NCI-H2107 (cell line): Measurements from ENCODE around the gene TRPM5.

ENCODE experiments used
- DNase-seq: peaks from one replicate; lab custom pipeline; 2025; lab: John Stamatoyannopoulos, UW

TRPM5 gene

DNA sequence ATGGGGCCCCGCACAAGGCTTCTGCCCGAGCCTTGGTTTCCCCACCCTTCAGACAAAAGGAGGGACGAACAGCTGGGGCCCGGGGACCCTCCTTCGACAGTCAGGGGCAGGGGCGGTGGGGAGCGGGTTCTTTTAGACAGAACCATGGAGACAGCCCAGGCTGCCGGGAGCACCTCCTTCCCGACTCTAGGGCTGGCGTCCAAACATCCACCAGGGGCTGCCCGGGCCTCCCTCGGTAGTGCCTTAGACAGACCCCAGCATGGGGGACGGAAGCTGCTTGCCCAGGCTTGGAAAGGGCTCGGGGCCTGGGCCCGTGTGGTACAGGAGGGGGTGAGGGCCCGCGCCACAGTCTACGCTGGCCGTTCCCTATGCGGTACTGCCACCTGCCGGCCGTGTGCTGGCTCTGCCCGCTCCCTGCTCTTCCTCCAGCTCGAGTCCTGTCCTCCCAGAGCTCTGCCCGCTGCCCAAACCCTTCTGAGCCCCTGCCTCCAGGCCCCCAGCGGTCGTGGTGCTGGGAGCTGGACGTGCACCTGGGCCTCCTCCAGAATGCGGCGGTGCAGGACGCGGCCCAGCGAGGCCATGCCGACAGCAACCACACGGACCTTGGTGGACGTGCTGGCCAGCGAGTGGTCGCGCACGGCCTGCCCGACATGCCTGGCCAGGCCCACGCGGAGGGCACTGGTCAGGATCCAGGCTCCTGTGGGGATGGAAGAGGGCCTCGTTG is 23.6 kb downstream of the TRPM5 start:
- DNase-seq, result peak; percentile 39

DNA sequence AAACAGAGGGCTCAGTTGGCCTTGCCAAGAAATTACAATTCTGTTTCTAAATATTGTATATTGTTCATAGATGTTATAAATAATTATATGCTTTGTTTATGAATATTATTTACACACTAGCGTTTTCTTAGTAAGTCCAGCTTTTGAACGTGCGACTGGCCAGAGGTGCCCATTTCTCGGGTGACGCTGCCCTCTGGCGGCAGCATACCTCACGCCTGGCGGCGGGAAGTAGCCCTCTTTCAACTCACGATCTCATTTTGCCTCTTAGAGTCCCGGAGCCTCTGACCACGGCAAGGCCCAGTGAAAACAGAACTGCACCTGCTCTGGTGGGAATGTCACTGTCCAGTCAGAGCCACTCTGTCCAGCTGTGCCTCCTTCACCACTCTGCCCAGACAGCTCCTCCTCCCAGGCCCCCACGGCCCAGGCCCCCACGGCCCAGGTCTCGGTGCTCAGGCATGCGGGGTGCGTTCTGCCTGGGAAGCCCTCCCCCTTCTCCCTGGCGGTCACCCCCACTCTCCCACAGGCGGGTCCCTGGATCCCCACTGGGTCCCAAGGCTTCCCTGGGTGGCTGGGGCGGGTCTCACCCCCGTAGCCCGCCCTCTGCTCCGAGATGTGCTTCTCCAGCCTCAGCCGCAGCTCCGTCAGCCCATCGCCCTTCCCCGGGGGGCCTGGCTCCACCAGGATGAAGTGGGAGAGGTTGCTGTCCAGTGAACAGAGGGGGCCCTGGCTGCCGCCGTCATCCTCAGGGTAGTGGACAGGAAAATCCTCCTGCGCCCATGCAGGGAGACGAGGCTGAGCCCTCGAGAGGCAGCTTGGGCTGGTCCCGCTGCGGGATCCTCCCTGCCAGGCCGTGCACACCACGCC is 24.4 kb downstream of the TRPM5 start:
- peak; percentile 47 for DNase-seq

DNA sequence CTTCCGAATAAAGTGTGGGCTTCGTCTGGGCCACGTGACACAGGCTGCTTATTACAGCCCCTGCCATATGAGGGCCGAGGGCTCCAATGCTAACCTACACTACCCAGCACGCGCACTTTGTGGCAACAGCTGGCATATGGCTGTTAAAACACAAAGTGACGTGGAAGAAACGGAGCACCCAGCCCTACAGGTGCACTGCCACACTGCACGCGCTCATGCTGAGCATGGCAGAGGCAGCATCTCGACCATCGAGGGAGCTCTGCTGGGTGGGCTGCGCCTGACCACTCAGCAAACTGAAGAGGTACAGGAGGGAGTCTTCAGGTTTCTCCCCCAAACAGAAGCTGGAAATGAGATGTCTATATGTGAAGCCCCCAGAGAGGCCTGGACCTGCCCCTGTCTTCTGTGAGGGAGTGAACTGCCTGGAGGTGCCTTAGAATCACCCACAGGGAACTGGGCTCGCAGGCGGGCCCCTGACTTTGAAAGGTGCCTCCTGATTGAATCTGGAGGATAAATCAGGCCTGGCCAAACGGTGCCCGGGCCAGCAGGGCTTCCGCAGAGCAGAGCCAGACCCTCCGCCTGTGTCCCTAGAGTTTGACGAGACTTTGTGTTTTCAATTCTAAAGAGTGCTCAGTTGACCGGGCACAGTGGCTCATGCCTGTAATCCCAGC is 25.5 kb downstream of the TRPM5 start:
- no peak for DNase-seq

GRCh38 chr11:2417856-2418692 is 26.2 kb downstream of the TRPM5 start:
- DNase-seq, result no peak

DNA sequence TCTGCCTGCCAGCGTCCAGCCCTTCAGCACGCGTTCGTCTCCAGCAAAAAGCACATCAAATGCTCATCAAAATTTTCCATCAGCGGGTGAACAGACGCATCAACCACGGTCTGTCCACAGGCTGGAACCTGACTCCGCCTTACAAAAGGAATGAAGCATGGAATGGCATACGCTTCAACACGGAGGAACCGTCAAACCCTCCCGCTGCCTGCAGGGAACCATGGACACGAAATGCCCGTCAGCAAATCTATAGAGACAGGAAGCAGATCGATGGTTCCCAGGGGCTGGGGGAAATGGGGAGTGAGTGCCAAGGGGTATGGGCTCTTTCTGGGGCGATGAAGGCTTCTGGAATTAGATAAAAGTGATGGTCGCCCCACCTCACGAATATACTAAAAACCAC is 27.5 kb downstream of the TRPM5 start:
- no peak for DNase-seq

DNA sequence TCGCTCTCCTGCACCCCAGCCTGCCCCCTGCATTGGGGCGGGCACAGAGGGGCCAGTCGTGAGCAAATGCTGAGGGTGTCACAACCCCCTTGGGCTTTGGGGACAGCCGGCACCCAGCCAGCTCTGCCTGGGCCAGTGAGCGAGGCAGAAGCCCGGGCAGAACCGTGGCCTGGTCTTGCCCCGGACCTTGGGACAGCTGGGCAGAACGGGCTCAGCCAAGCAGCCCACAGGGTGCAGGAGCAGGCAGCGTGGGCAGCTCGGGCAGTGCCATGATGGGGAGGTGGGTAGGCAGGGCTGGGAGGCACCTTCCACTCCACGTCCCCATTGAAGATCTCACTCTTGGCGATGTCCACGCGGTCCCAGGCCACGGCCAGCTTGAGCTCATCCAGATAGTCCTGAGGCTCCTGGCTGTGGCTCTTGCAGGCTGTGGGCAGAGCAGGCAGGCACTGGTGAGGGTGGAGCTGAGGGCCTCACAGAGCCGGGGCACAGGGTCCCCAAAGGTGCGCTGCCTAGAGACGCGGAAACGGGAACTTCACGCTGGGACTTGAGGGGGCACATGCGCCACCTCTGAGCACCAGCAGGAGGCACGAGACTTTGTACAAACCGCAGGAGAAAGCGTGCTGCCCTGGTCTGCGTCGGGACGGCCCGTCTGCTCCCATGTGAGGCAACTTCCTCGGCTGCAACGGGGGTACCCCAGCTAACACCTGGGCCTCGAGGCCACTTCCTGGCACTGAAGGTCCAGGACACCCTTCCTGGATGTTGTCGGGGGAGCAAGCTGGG is 28.5 kb downstream of the TRPM5 start:
- no peak for DNase-seq

DNA sequence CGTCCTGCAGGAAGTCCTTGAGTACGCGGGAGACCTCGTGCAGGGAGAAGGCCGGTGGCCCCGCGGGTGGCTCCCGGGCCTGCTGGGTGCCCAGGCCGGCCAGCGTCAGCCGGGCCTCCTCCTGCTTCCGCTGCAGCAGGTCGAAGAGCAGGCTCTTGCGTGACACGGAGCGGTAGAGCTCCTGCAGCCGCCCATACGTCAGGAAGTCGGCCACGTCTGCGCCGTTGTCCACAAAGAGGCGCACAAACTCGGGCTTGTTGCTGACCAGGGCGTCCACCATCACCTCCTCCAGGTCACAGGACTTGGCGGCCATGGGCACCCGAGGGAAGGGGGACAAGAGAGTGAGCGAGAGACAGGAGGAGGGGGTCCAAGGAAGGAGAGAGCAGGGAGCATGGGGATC is 29.1 kb downstream of the TRPM5 start:
- no peak for DNase-seq

DNA sequence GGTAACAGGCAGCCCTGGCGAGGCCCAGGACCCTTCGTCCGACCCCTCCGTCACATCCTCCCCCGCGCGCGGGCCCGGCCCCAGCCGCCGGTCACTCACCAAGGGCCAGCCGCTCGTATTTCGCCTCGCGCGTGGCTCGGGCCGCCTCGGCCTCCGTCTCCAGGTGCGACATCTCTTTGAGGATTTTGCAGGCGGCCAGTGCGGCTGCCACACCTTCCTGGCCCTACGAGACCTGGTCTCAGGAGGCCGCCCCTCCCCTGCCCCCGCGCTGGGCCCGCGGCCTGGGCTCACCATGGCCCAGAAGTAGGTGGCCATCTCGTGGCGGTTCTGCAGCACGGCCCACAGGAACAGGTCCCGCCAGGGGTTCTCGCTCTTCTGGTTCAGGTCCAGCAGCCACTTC is 29.7 kb downstream of the TRPM5 start:
- DNase-seq, result no peak

DNA sequence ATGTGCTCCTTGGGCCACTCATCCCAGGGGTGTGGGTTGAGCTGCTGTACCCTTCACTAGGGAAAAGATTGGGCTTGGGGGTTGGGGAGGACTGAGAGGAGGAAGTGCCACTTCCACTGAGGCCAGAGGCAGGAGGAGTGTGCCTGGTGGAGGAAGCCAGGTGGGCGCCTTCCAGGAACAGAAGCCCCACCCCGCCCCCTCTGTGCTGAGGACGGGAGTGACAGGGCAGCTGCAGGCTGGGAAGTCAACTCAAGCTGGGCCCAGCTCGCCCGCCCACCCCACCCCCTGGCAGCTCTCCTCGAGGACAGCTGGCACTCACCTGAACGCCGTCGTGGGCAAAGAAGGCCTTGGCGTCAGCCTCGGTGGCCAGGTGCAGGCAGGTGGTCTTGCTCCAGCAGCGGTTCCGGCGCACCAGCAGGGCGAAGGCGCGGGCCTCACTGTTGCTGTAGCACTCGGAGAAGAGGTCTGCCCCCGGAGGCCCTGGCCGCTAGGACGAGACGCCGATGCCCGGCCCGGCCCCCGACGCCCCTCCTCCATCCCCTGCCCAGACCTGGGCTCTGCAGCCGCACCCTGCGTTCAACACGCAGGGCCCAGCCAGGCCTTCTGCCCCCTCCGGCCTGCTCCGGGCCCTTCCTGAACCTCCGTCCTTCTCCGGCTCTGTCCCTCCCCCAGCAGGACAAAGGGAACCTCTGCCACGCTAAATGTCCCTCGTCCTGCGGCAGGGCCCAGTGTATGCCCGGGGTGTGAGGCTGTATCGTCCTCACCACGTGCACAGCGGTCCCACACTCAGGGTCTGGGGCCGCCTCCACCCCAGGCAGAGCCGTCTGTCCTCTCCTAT is 30.4 kb downstream of the TRPM5 start:
- no peak for DNase-seq

- no peak for DNase-seq
Observed at GRCh38 chr11:2412323-2412722, 32.0 kb downstream of the TRPM5 start.

GRCh38 chr11:2411446-2412305 is 32.6 kb downstream of the TRPM5 start:
- DNase-seq, result no peak

GRCh38 chr11:2410616-2411015 is 33.7 kb downstream of the TRPM5 start:
- DNase-seq, result no peak

DNA sequence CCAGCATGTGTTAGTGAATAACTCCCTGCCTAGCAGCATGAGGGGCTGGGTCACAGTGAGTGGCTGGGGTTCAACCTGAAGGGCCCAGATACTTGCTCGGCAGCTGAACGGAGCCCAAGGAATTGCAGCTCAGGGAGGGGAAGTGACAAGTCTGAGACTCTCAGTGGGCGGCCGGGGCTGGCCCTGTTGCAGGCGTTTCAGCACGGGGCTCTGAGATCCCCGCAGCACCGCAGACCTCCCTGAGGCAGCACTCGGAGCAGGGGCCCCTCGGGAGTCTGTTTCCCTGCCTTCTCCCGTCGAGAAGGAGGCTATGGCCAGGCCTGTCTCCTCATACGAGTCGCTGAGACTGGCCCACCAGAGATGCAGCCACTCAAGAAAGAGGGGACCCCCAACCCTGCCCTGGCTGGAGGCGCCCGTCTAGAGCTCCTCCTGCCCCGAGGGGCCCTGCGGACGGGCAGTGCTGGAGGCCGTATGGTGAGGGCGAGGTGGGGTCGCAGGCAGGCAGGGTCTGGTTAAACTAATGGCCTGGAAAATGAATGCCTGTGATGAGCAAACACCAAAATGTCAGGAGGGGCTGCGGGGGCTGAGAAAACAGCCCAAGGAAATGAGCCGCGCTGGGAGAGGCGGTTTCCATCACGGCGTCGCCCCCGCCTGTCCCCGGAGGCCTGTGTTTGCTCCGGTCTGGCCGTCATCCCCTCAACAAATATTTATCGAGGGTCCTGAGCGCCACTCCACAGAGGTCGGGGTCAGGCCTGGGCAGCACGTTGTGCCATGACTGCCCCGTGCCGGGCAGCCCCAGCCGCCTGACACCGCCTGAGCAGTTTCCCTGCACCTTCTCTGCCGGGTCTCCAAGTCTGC is 34.5 kb downstream of the TRPM5 start:
- no peak for DNase-seq

DNA sequence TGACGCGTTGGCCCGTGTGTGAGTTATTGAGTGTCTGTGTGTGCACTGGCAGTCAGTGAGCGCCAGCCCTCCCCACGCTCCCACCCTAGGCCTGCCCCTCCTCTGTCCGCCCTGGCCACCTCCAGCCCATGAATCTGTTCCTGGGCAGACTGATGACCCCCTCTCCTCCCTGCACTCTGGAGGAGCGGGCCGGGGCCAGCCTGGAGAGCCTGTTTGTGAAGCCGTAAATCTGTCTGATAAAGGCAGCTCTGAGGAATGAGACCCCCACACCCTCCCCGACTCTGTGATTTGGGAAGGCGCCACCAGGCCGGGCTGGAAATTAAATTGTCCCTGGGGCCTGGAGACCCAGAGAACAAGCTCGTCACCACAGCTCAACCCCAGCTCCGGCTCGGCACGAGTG is 35.2 kb downstream of the TRPM5 start:
- DNase-seq, result no peak

DNA sequence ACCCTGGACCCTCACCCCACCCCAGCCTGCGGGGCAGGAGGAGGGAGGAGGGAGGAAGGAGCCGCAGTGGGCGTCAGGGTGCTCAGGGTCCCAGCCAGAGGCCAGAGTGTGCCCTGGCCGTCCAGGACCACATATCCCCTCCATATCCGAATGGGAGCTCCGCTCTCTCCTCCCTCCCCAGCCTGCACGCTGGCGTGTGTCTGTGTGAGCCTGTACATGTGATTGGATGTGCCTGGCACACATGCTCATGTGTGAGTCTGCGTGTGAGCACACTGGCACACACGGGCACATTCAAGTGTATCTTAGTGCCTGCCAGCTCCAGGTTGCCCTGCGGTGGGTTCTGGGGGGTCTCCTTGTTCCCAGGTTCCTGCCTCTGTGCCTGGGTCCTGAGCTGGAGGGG is 35.6 kb downstream of the TRPM5 start:
- no peak for DNase-seq

DNA sequence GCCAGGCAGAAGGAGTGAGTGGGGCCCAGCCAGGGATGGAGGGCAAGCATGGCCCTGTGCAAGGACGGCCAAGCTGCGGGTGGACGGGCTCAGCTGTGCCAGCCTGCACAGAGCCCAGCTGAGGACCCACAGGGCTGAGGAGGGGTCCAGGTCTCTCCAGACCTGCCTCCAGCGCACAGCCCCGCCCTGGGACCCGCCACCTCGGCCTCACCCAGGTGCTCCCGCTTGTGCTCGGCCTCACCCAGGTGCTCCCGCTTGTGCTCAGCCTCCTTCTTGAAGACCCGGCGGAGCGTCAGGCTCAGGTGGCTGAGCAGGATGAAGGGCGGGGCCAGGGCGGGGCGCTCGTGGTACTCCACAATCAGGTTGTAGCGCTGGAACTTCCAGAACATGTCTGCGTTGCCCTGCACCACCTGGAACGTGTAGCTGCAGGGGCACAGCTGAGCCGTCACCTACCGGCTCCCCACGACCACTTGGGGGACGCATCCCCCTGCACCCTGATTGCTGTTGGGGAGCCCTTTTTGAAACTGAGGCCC is 37.4 kb downstream of the TRPM5 start:
- no peak for DNase-seq

DNA sequence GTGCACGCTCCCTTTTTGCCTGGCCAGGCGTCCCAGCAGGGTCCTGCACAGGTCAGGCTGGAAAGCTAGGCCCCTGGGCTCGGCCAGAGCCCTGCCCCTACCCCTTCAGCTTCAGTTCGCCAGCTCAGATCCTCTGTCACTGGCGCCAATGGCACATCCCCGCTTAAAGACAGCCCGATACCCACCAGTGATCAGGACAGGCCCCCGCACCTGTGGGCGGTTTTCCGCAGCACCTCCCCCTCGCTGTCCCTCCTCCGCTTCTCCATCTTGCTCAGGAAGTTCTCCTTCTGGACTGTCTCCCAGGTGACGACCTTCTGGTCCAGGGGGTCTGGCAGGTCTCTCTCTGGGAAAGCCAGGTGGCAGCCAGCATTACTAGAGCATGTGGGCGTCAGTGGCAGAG is 37.9 kb downstream of the TRPM5 start:
- no peak for DNase-seq

DNA sequence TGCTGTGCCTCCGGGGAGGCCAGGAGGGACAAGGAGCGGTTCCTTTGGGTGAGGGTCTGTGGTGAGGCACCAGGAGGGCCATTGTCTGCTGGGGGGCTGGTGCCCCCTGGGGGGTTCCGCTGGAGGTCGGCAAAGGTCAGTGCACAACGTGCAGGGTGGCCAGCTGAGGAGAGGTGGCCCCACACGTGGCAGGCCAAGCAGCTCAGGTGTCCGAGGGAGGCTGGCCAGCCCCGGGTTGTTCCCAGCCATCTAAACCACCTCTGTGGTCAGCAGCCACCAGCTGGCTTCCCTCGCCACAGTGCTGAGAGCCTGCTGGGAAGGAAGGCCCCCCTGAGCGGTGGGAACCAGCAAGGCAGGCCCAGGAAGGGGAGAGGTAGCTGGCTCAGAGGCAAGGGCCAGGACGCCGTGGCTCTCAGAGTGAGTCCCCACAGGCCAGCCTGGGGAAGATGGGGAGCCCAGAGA is 39.5 kb downstream of the TRPM5 start:
- no peak for DNase-seq
